Measurements from ENCODE around the gene CACNG1. TPM values are rescaled to one million over a fixed set of nuclear protein-coding genes. Genes with fewer than 3 reads are reported as not detected.
A peak's percentile ranks its signal among the peaks of the same experiment; 100 is the strongest.

CACNG1 gene
- total RNA-seq, 1 experiment from 2014 or later = not detected

DNA sequence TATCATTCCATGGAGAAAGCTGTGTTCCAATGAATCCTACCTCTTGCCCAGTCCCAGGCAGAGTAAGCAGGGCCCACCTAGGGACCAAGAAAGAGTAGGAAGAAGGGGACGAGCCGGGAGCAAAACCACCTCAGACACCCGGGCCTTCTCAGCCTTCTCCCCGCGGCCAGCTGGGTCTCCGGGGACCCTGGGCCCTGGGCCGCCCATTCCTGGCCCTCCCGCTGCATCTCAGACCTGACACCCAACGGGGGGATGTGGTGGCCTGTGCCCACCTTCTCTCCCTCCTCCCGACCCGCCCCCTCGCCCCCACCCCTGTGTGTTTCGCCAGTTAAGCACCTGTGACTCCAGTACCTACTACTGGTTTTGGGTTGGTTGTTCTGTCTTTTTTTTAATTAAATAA, 11.4 kb upstream of the CACNG1 start:
- H3K4me2 ChIP-seq (ENCODE audit: insufficient read depth, insufficient read length, low read length) = no peak overlapping the region
- no peak for DNase-seq
- H2AFZ ChIP-seq (ENCODE audit: low read length) = no peak overlapping the region
- no peak overlapping the region for H4K91ac ChIP-seq (ENCODE audit: insufficient read length, low read depth, low read length)
- H2BK15ac ChIP-seq (ENCODE audit: low read depth, low read length) = no peak overlapping the region
- no peak overlapping the region for H3K56ac ChIP-seq (ENCODE audit: insufficient read length, low read depth, low read length)
- no peak overlapping the region for H2AK5ac ChIP-seq (ENCODE audit: insufficient read length, low read length)
- TF ChIP-seq, protein P1, sequence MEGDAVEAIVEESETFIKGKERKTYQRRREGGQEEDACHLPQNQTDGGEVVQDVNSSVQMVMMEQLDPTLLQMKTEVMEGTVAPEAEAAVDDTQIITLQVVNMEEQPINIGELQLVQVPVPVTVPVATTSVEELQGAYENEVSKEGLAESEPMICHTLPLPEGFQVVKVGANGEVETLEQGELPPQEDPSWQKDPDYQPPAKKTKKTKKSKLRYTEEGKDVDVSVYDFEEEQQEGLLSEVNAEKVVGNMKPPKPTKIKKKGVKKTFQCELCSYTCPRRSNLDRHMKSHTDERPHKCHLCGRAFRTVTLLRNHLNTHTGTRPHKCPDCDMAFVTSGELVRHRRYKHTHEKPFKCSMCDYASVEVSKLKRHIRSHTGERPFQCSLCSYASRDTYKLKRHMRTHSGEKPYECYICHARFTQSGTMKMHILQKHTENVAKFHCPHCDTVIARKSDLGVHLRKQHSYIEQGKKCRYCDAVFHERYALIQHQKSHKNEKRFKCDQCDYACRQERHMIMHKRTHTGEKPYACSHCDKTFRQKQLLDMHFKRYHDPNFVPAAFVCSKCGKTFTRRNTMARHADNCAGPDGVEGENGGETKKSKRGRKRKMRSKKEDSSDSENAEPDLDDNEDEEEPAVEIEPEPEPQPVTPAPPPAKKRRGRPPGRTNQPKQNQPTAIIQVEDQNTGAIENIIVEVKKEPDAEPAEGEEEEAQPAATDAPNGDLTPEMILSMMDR (conservative IDR thresholded peaks at IDR 0.05) = no peak
- H3K27ac ChIP-seq (ENCODE audit: insufficient read length, low read depth, low read length) = no peak overlapping the region
- H3K14ac ChIP-seq (ENCODE audit: insufficient read depth, low read length) = no peak overlapping the region
- no peak overlapping the region for H4K5ac ChIP-seq (ENCODE audit: insufficient read length, low read depth, low read length)
- no peaks in the 10 kb centered on the region for H3K9me3 ChIP-seq (ENCODE audit: control insufficient read depth, low read depth, low read length)
- H2BK20ac ChIP-seq (ENCODE audit: low read depth, low read length, poor library complexity, severe bottlenecking) = no peak overlapping the region
- no peaks in the 10 kb centered on the region for H3K79me2 ChIP-seq (ENCODE audit: insufficient read depth, low read length)
- no peaks in the 10 kb centered on the region for H3K27me3 ChIP-seq (ENCODE audit: insufficient read depth, low read length)
- H3T11ph ChIP-seq (ENCODE audit: low read length) = no peak overlapping the region
- no peak overlapping the region for H3K4me3 Mint-ChIP-seq
- H3K27me3 Mint-ChIP-seq (ENCODE audit: low read depth) = peaks cover 2% of the 10 kb centered on the region
- no peak overlapping the region for H3K23ac ChIP-seq (ENCODE audit: insufficient read length, low read depth, low read length)
- no peak overlapping the region for H3K9ac ChIP-seq (ENCODE audit: extremely low read depth, insufficient read length, low read length)
- H3K79me1 ChIP-seq (ENCODE audit: insufficient read depth, low read depth, low read length, poor library complexity, severe bottlenecking) = no peaks in the 10 kb centered on the region
- H3K23me2 ChIP-seq (ENCODE audit: insufficient read length, low read depth, low read length, poor library complexity, severe bottlenecking) = no peaks in the 10 kb centered on the region
- H2BK5ac ChIP-seq (ENCODE audit: insufficient read length, low read length) = no peak overlapping the region
- peak overlapping the region in 1 of 3 experiments; percentile 34; a peak in 1 of 7 replicates for H3K27ac Mint-ChIP-seq
- no CpG with 5 or more reads among the region's 13 CpGs for WGBS (ENCODE audit: extremely low coverage, insufficient read length, low lambda C conversion rate)
- H3K4ac ChIP-seq (ENCODE audit: low read depth, low read length) = no peak overlapping the region
- no peak overlapping the region for H3K18ac ChIP-seq (ENCODE audit: insufficient read length, low read depth, low read length)
- no peaks in the 10 kb centered on the region for H3K4me1 Mint-ChIP-seq
- no peaks in the 10 kb centered on the region for H3K4me1 ChIP-seq (ENCODE audit: insufficient read depth, low read length)
- H3K9me3 Mint-ChIP-seq = peaks cover 0 to 2% of the 10 kb centered on the region in 2 experiments; a peak in 2 of 5 replicates
- peaks cover 0 to 3% (median 0%) of the 10 kb centered on the region in 3 experiments; a peak in 1 of 7 replicates for H3K36me3 Mint-ChIP-seq (ENCODE audit: insufficient read depth in 1 of 3, low read depth in 3 of 3)
- no peaks in the 10 kb centered on the region for H4K20me1 ChIP-seq (ENCODE audit: control insufficient read depth, insufficient read depth, insufficient read length)
- no peak overlapping the region for H2BK12ac ChIP-seq (ENCODE audit: insufficient read length, low read depth, low read length)
- no peak overlapping the region for H2BK120ac ChIP-seq (ENCODE audit: low read depth, low read length, poor library complexity, severe bottlenecking)
- no peak overlapping the region for H4K8ac ChIP-seq (replicated peaks; ENCODE audit: insufficient read length, low read depth, low read length)

Measured in H9 (cell line).